Lower lobe of right lung (tissue), 2 donors: ENCODE measurements around the gene TSPAN13. TPM values are rescaled to one million over a fixed set of nuclear protein-coding genes. Genes with fewer than 3 reads are reported as not detected.

Source experiments
- ATAC-seq, 2 donors: fragments of 200-7000 bp; cut with Tn5 transposase; one replicate each; pipeline ENCODE4 v1.9.1; 2020 to 2022; ENCODE audit warnings: mild to moderate bottlenecking in 2 of 2, moderate library complexity in 2 of 2
- DNase-seq: peaks from one replicate; pipeline ENCODE4 v3.0.0-alpha.2; 2020
- H3K27ac ChIP-seq: fragments of 200-600 bp; one replicate; pipeline ENCODE4 v1.8.0; 2022
- H3K27me3 ChIP-seq: fragments of 200-600 bp; one replicate; pipeline ENCODE4 v1.8.0; 2022; ENCODE audit warnings: low read depth
- H3K36me3 ChIP-seq: fragments of 200-600 bp; one replicate; pipeline ENCODE4 v1.8.0; 2022; ENCODE audit warnings: mild to moderate bottlenecking
- H3K4me1 ChIP-seq: fragments of 200-600 bp; one replicate; pipeline ENCODE4 v1.8.0; 2022
- H3K4me3 ChIP-seq: fragments of 200-600 bp; one replicate; pipeline ENCODE4 v1.8.0; 2022; ENCODE audit warnings: mild to moderate bottlenecking
- H3K9me3 ChIP-seq: fragments of 200-600 bp; one replicate; pipeline ENCODE4 v1.8.0; 2022
- CTCF ChIP-seq: fragments of 200-600 bp; IDR thresholded peaks from one replicate; pipeline ENCODE4 v1.8.0; 2022; ENCODE audit warnings: antibody characterized with exemption, mild to moderate bottlenecking
- intact Hi-C: fragments of 100-400 bp; cut with DNase I; formaldehyde crosslinking; loops from one replicate; pipeline ENCODE4 v1.11.0; 2022
- total RNA-seq: library from RNA; stranded (reverse); fragmentation: NEBNext Ultra II Directional; extraction: Animal tissue kit (Norgen Biotek cat#: 25700); gene quantifications from one replicate; pipeline ENCODE4 v1.2.1, GENCODE V29; 2021
- donor health status: DM: no; HTN: yes; CAD: no; lungs with severe emphysema.

The TSPAN13 gene
- total RNA-seq, 1 donor from 2014 or later: 120 TPM

GRCh38 chr7:16712916-16713315, 40.6 kb upstream of the TSPAN13 start:
- H3K9me3 ChIP-seq: no peaks in the 10 kb centered on the region
- intact Hi-C loops: no loop called here
- ATAC-seq: no peak
- no peaks in the 10 kb centered on the region for H3K27me3 ChIP-seq
- H3K36me3 ChIP-seq: no peaks in the 10 kb centered on the region
- H3K4me1 ChIP-seq: no peaks in the 10 kb centered on the region
- no peak for TF ChIP-seq CTCF
- no peak for DNase-seq
- H3K4me3 ChIP-seq: no peak overlapping the region
- H3K27ac ChIP-seq: no peak overlapping the region

DNA sequence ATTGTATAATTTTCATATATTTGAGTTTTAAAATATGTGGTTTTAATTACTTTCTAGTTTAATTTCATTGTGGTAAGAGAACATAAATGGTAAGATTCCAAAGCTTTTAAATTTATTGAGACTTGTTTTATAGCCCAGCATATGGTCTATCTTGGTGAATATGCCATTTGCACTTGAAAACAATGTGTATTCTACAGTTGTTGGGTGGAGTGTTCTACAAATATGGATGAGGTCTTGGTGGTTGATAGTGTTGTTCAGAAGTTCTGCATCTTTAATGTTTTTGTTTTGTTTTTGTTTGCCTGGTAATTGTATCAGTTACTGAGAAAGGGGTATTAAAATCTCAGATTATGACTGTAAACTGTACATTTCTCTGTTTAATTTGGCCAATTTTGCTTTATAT, 37.6 kb upstream of the TSPAN13 start:
- TF ChIP-seq CTCF: no peak
- H3K9me3 ChIP-seq: no peaks in the 10 kb centered on the region
- no peaks in the 10 kb centered on the region for H3K4me1 ChIP-seq
- H3K36me3 ChIP-seq: no peaks in the 10 kb centered on the region
- no peak for DNase-seq
- no peak for ATAC-seq
- H3K4me3 ChIP-seq: no peak overlapping the region
- intact Hi-C loops: no loop called here
- H3K27ac ChIP-seq: no peak overlapping the region
- H3K27me3 ChIP-seq: no peaks in the 10 kb centered on the region

DNA sequence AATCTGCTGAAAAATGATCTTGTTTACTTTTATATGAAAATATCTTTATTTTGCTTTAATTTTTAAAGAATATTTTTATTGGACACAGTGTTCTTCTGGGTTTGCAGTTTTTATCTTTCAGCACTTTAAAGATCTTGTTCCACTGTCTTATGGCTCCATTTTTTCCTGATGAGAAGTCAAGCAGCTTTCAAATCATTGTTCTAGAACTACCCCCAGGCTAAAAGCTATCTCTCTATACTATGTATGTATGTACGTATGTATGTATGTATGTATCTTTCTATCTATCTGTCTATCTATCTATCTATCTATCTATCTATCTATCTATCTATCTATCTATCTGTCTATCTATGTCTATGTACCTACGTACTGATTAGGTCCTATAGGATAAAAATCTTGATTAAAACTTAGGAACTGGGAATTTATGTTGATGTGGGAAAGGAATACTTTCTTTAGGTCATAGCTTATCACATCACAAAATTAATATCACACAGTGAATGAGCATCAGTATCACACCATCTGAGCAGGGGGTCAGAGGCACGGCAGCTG, 35.4 kb upstream of the TSPAN13 start:
- intact Hi-C loops: no loop called here
- TF ChIP-seq CTCF: no peak
- Histone ChIP-seq H3K9me3 (no peaks in the 10 kb centered on the region), H3K36me3 (no peaks in the 10 kb centered on the region), H3K4me1 (no peaks in the 10 kb centered on the region), H3K27me3 (no peaks in the 10 kb centered on the region), H3K4me3 (no peak overlapping the region), H3K27ac (no peak overlapping the region)
- ATAC-seq: no peak
- DNase-seq: no peak

GRCh38 chr7:16719699-16720098, 33.9 kb upstream of the TSPAN13 start:
- intact Hi-C loops: no loop called here
- Histone ChIP-seq H3K9me3 (no peaks in the 10 kb centered on the region), H3K36me3 (no peaks in the 10 kb centered on the region), H3K27ac (no peak overlapping the region), H3K4me3 (no peak overlapping the region), H3K4me1 (no peaks in the 10 kb centered on the region), H3K27me3 (no peaks in the 10 kb centered on the region)
- no peak for TF ChIP-seq CTCF
- ATAC-seq (no peak), DNase-seq (no peak)

GRCh38 chr7:16721541-16721940, 32.0 kb upstream of the TSPAN13 start:
- TF ChIP-seq CTCF: no peak
- Histone ChIP-seq H3K4me1 (no peaks in the 10 kb centered on the region), H3K27me3 (no peaks in the 10 kb centered on the region), H3K4me3 (no peak overlapping the region), H3K9me3 (no peaks in the 10 kb centered on the region), H3K27ac (no peak overlapping the region), H3K36me3 (no peaks in the 10 kb centered on the region)
- intact Hi-C loops: no loop called here
- DNase-seq (no peak), ATAC-seq (no peak)

DNA sequence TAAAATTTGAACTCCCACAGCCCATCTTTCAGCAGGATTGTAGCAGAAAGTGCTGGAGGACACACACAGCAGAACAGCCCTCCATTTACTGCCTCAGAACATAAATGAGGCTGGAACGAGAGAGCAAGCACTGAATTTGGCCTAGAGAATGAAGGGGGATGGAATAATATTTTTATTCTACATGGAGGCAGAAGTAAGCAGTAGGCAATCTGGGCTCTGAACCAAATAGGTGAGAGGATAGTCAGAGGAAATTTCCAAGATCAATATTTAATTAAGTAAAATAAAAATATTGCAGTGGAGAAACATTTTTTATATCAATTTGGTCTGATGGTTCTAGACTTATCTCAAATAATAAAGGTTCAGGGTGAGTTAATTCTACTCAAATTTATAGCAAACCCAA, 29.2 kb upstream of the TSPAN13 start:
- ATAC-seq (no peak), DNase-seq (no peak)
- Histone ChIP-seq H3K27me3 (no peaks in the 10 kb centered on the region), H3K27ac (no peak overlapping the region), H3K36me3 (no peaks in the 10 kb centered on the region), H3K4me1 (no peaks in the 10 kb centered on the region), H3K9me3 (no peaks in the 10 kb centered on the region), H3K4me3 (no peak overlapping the region)
- no peak for TF ChIP-seq CTCF
- intact Hi-C loops: no loop called here
